ENCODE measurements around the gene CCDC85C.
A peak's percentile ranks its signal among the peaks of the same experiment; 100 is the strongest.

Gene CCDC85C

GRCh38 chr14:99522025-99522401 lies 82.0 kb downstream of the CCDC85C start:
- DNase-seq (ENCODE audit: low spot score): no peak

- DNase-seq (ENCODE audit: low spot score): no peak
Measured at GRCh38 chr14:99521176-99522024, 82.6 kb downstream of the CCDC85C start.

DNA sequence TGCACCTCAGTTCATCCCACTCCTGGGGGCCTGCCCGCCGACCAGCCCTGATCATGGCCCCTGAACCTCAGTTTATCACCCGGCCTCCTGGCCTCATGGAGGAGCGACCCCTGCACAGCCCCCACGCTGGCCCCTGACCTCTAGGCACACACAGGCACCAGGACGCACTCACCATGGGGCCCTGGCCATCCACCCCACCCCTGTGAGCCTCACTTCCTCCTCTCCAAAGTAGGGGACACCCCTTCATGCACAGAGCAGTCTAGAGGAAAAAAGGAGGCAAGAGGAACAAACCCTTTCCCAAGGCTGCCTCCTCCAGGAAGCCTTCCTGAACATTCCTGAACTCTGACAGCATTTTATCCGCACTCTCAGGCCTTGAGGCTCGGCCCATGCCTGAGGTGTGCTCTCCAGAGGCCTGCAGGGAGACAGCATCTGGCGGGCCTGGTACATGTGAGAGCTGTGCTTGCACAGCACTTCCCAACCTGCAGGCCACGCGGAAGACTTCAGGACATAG lies 83.4 kb downstream of the CCDC85C start:
- no peak for DNase-seq (ENCODE audit: low spot score)

DNA sequence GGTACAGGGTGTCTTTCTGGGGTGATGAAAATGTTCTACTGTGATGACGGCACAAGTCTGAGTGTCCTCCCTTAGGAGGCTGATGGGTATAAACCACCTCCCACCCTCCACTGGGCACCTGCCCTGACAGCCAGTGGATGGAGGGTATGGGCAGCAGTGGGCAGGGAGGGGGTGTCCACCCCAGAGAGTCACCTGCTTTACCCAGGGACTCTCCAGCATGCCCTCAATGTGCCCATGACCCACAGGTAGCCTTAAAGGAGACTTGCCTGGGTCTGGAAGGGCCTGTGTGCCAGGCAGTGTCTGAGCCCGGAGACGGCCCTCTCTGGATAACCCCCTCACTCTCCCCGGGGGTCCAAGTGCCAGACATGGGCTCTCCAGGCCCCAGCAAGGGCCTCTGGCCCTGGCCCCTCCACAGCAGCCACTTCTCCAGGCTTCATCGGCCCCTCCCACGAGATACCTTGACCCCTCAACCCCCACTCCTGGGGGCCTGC lies 84.0 kb downstream of the CCDC85C start:
- no peak for DNase-seq (ENCODE audit: low spot score)

DNA sequence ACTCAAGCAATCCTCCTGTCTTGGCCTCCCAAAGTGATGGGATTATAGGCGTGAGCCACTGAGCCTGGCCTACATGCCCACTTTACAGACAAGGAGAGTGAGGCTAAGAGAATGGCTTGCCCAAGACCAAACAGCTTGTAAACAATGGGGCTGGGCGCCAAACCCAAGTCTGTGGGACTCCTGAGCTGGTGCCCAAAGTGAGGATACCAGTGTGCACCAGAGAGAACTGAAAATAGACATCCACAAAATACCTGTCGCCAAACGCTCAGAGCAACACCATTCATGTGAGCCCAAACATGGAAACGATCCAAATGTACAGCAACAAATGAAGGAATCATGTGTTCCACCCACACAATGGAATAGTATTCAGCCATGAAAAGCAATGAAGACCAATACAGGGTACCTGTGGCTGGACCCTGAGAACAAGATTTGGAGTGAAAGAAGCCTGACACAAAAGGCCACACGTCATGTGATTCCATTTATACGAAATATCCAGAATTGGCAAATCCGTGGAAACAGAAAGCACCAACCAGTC lies 84.6 kb downstream of the CCDC85C start:
- DNase-seq (ENCODE audit: low spot score): no peak

- DNase-seq (ENCODE audit: low spot score): peak; percentile 94
Measured at GRCh38 chr14:99518441-99519346, 85.3 kb downstream of the CCDC85C start.

- no peak for DNase-seq (ENCODE audit: low spot score)
Measured at GRCh38 chr14:99517643-99518381, 86.2 kb downstream of the CCDC85C start.

DNA sequence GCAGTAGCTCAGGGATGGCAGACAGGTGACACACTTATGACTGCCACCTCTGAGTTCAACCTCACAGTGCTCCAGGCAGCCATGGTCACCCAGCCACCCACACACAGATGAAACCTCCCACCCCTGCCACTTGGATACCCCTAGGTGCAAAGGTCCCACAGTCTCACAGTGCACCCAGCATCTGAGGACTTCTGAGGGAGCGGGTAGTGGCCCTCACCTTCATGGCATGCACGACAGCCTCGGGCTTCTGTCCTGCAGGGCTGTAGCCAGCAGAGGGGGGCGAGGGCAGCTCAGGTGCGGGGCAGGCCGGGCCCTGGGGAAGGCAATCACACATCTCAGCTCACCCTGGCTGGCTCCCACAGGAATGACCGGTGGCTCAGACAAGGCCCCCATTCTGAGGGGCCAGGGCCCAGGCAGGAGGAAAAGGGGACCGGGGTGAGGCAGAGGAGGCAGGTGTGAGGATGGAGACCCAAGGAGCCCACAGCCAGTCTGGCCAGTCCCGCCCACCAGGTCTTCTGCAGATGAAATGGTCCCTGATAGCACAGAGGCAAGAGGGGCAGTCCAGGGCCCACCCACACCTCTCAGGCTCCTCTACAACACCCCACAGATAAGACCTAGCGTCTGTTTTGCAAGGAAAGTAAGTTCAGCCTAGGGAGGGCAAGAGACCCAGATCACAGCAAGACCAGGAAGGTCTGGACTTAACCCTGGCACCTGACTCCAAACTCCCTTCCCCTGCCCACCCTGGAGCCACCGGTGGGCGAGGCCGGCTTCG lies 87.0 kb downstream of the CCDC85C start:
- DNase-seq (ENCODE audit: low spot score): no peak

GRCh38 chr14:99516156-99516870 lies 87.7 kb downstream of the CCDC85C start:
- DNase-seq (ENCODE audit: low spot score): no peak

- no peak for DNase-seq (ENCODE audit: low spot score)
Measured at GRCh38 chr14:99515301-99516155, 88.5 kb downstream of the CCDC85C start.

DNA sequence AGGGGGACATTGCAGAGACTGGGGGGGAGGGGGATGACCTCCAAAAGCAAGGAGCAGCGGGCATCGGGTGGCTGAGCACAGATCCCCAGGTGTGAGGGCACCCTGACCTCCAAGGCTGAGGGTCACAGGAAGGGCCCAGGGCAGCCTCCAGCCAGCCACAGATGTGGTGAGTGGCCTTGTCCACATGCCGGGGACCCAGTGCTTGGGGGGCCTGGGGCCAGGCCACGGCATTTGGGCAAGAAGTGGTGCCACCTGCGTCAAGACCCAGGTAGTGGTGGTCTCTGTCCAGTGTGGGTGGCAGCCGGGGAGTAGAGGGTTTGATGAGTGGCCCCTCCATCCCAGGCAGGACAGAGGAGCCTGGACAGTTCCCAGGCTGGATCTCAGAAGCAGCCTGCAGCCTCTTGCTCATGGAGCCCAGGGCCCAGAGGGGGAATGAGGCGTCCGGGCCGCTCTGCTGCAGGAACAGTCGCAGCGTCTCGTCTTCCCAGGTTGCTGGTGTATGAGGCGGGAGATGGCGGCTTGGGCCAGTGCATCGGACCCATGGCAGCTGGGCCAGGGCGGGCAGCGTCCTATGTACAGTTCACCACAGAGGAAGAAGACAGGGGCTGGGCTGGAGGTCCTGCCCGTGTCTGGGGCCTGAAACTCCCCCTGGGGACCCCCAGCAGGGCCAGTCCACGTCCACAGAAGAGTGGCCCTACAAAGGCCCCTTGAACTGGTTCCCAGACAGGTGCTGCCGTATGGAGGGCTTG lies 89.3 kb downstream of the CCDC85C start:
- no peak for DNase-seq (ENCODE audit: low spot score)

DNA sequence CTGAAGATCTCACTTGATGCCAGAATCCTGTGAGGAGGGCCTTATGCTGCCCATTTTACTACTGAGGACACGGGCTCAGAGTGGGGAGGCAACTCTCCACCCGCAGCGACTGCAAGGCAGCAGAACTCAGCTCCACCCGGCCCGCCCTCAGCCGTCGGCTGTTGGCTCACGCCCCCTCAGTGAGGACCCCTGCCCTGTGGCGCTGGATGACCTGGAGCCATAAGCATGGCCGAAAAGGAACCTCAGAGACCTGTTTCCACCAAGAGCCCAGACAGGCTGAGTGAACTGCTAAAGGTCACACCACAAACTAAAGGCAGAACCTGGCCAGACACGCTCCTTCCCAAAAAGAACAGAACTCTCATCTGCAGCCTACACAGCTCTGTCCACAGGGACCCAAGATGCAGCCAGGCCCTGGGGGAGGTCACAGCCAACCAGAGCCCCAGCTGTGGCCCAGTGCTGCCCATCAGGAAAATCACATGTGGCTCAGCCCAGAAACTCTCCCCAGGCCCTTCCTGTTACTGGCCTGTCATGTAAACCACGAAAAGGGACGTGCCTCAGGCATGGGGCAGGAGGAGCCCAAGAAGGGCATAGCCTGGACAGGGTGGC lies 90.0 kb downstream of the CCDC85C start:
- no peak for DNase-seq (ENCODE audit: low spot score)

GRCh38 chr14:99513183-99513694 lies 90.8 kb downstream of the CCDC85C start:
- DNase-seq (ENCODE audit: low spot score): no peak

GRCh38 chr14:99512571-99513182 lies 91.3 kb downstream of the CCDC85C start:
- no peak for DNase-seq (ENCODE audit: low spot score)

GRCh38 chr14:99512110-99512449 lies 91.9 kb downstream of the CCDC85C start:
- DNase-seq (ENCODE audit: low spot score): no peak

- no peak for DNase-seq (ENCODE audit: low spot score)
Measured at GRCh38 chr14:99511421-99512109, 92.4 kb downstream of the CCDC85C start.

GRCh38 chr14:99510556-99511139 lies 93.4 kb downstream of the CCDC85C start:
- no peak for DNase-seq (ENCODE audit: low spot score)

Measured in HuH-7.5 (cell line).